Central memory CD4-positive, alpha-beta T cell (primary cell): ENCODE results near the gene KIR2DL1.
"Not testable (repeated sequence)": the region's sequence is repeated elsewhere in the genome, so short reads cannot be mapped to it uniquely, and the experiment has no call there.

Experiments
- DNase-seq: peaks from one replicate; pipeline ENCODE4 v3.0.0; 2022

KIR2DL1 gene

GRCh38 chr19:54824416-54824815, 54.8 kb downstream of the KIR2DL1 start:
- DNase-seq = not testable (repeated sequence)

DNA sequence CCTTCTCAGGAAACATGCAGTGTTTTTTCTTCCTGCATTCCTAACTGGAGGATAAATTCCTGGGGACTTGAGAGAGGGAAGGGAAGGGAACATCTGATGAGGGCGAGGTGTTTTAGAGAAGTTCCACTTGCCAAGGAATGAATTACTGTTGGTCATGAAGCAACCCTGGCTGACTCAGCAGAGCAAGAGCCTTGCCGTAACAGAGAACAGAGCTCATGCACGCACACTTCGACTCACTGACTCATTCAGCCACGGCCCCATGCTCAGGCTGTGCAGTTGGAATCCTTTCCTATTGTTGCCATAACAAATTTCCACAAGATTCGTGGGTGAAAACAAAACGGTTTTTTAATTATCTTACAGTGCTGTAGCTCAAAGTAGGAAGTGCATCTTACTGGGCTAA, 55.7 kb downstream of the KIR2DL1 start:
- DNase-seq = not testable (repeated sequence)

DNA sequence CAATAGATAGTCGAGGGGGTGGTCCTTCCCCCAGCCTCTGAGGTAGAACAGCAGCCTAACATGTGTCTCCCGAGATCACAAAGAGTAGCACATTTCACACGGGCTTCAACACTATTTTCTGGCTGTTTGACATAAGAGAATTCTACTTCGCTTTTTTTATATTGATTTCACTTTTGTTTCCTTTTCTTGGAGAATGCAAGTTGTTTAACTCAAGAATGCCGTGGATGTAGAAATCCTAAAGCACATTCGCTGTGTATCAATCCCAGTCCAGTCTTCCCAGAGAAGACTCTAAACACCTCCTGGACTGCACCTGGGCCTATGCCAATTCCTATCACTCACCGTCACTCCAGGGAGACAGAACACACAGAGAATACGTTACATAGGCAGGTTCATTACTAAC, 58.5 kb downstream of the KIR2DL1 start:
- DNase-seq = not testable (repeated sequence)

- DNase-seq = not testable (repeated sequence)
These were observed 62.9 kb downstream of the KIR2DL1 start, which contains the start of gene KIR2DS4 for GRCh38 chr19:54832496-54832895. TSS of gene KIR2DS4 (plus strand) at chr19:54832676.
